Neural progenitor cell (in vitro differentiated cells): Measurements from ENCODE around the gene LARP1. TPM values are rescaled to one million over a fixed set of nuclear protein-coding genes. Genes with fewer than 3 reads are reported as not detected.

Experiments
- DNase-seq: peaks from one replicate; pipeline ENCODE4 v3.0.0-alpha.2; 2016; ENCODE audit warnings: low spot score
- H2AFZ ChIP-seq: fragments of 200-600 bp; sonication (generic); replicated peaks from 2 replicates; pipeline ENCODE4 v1.6.1; 2016; ENCODE audit warnings: antibody characterized with exemption
- H3F3A ChIP-seq: fragments of 200-600 bp; sonication (generic); 2 replicates; pipeline ENCODE4 v1.6.1; 2016; ENCODE audit warnings: antibody characterized with exemption, low read depth
- H3K27ac ChIP-seq: fragments of 200-600 bp; sonication (generic); 2 replicates; pipeline ENCODE4 v1.5.1; 2016; ENCODE audit warnings: mild to moderate bottlenecking
- H3K27me3 ChIP-seq: fragments of 200-600 bp; sonication (generic); 2 replicates; pipeline ENCODE4 v1.6.1; 2016; ENCODE audit warnings: mild to moderate bottlenecking, moderate library complexity
- H3K36me3 ChIP-seq: fragments of 200-600 bp; sonication (generic); 2 replicates; pipeline ENCODE4 v1.5.1; 2016
- H3K4me1 ChIP-seq: fragments of 200-600 bp; sonication (generic); 2 replicates; pipeline ENCODE4 v1.6.1; 2016; ENCODE audit warnings: mixed run types
- H3K4me2 ChIP-seq: fragments of 200-600 bp; sonication (generic); 2 replicates; pipeline ENCODE4 v1.6.1; 2016
- H3K4me3 ChIP-seq: fragments of 200-600 bp; sonication (generic); 2 replicates; pipeline ENCODE4 v1.5.1; 2016
- H3K79me2 ChIP-seq: fragments of 200-600 bp; sonication (generic); 2 replicates; pipeline ENCODE4 v1.6.1; 2016; ENCODE audit warnings: low read depth
- H3K9ac ChIP-seq: fragments of 200-600 bp; sonication (generic); 2 replicates; pipeline ENCODE4 v1.6.1; 2016
- H3K9me3 ChIP-seq: fragments of 200-600 bp; sonication (generic); 2 replicates; pipeline ENCODE4 v1.5.1; 2016; ENCODE audit warnings: low read depth
- H4K20me1 ChIP-seq: fragments of 200-600 bp; sonication (generic); 2 replicates; pipeline ENCODE4 v1.6.1; 2016; ENCODE audit warnings: low read depth
- H3K27ac Mint-ChIP-seq: 3 replicates; pipeline ENCODE4 v1.8.0; 2021; ENCODE audit warnings: mixed read lengths
- H3K27me3 Mint-ChIP-seq: 2 replicates; pipeline ENCODE4 v1.8.0; 2022; ENCODE audit warnings: low read depth, mild to moderate bottlenecking, inconsistent platforms, moderate library complexity, mixed read lengths; ENCODE audit not compliant: insufficient read depth
- H3K36me3 Mint-ChIP-seq: 3 replicates; pipeline ENCODE4 v1.8.0; 2021; ENCODE audit warnings: mixed read lengths
- H3K4me1 Mint-ChIP-seq: 3 replicates; pipeline ENCODE4 v1.8.0; 2021; ENCODE audit warnings: mixed read lengths
- H3K4me3 Mint-ChIP-seq: 3 replicates; pipeline ENCODE4 v1.8.0; 2021; ENCODE audit warnings: mild to moderate bottlenecking, moderate library complexity, mixed read lengths
- H3K9me3 Mint-ChIP-seq: 3 replicates; pipeline ENCODE4 v1.8.0; 2020; ENCODE audit warnings: mixed read lengths
- CTCF ChIP-seq: fragments of 200-600 bp; sonication (generic); IDR thresholded peaks from 2 replicates; pipeline ENCODE4 v1.5.1; 2017; ENCODE audit warnings: antibody characterized with exemption, mild to moderate bottlenecking
- EZH2 ChIP-seq: fragments of 200-600 bp; sonication (generic); IDR thresholded peaks from 2 replicates; pipeline ENCODE4 v1.6.1; 2017; ENCODE audit warnings: antibody characterized with exemption, mild to moderate bottlenecking, moderate library complexity
- EZH2phosphoT487 ChIP-seq: fragments of 200-600 bp; sonication (generic); IDR thresholded peaks from 2 replicates; pipeline ENCODE4 v1.6.1; 2017; ENCODE audit warnings: antibody characterized with exemption
- total RNA-seq: library from RNA; depleted of rRNA; stranded (reverse); fragments of >200 nt; gene quantifications from 2 replicates; pipeline ENCODE4 v1.2.3, GENCODE V29; 2015; ENCODE audit warnings: low replicate concordance

Gene LARP1
- total RNA-seq, 1 donor from 2014 or later, result 53.8 TPM

GRCh38 chr5:154815684-154816247 lies 60.6 kb downstream of the LARP1 start:
- no peak for DNase-seq
- Histone ChIP-seq H3K4me3 (no peak overlapping the region), H3K9me3 (no peaks in the 10 kb centered on the region), H3K9ac (no peak overlapping the region), H3K27me3 (no peaks in the 10 kb centered on the region), H4K20me1 (peaks cover 35% of the 10 kb centered on the region), H3K4me1 (peaks cover 19% of the 10 kb centered on the region), H3K79me2 (no peaks in the 10 kb centered on the region), H3K4me2 (no peak overlapping the region), H3F3A (peaks cover 16% of the 10 kb centered on the region), H2AFZ (no peak overlapping the region), H3K36me3 (no peaks in the 10 kb centered on the region), H3K27ac (no peak overlapping the region)
- no peak overlapping the region for H3K27ac Mint-ChIP-seq
- no peaks in the 10 kb centered on the region for H3K9me3 Mint-ChIP-seq
- TF ChIP-seq CTCF (no peak), EZH2phosphoT487 (no peak), EZH2 (no peak)
- no peaks in the 10 kb centered on the region for H3K27me3 Mint-ChIP-seq
- H3K4me3 Mint-ChIP-seq, result no peak overlapping the region
- peaks cover 50% of the 10 kb centered on the region for H3K36me3 Mint-ChIP-seq
- H3K4me1 Mint-ChIP-seq, result peaks cover 11% of the 10 kb centered on the region

GRCh38 chr5:154816891-154817492 lies 61.8 kb downstream of the LARP1 start:
- no peaks in the 10 kb centered on the region for H3K9me3 Mint-ChIP-seq
- H3K4me1 ChIP-seq, result peaks cover 19% of the 10 kb centered on the region
- no peaks in the 10 kb centered on the region for H3K9me3 ChIP-seq
- no peak overlapping the region for H3K4me3 Mint-ChIP-seq
- no peak overlapping the region for H3K4me3 ChIP-seq
- H3K4me2 ChIP-seq, result no peak overlapping the region
- H3F3A ChIP-seq, result peaks cover 7% of the 10 kb centered on the region
- H3K27me3 ChIP-seq, result no peaks in the 10 kb centered on the region
- H3K4me1 Mint-ChIP-seq, result peaks cover 11% of the 10 kb centered on the region
- H3K36me3 Mint-ChIP-seq, result peaks cover 53% of the 10 kb centered on the region
- no peaks in the 10 kb centered on the region for H3K79me2 ChIP-seq
- no peak overlapping the region for H3K9ac ChIP-seq
- peaks cover 31% of the 10 kb centered on the region for H4K20me1 ChIP-seq
- no peak overlapping the region for H3K27ac ChIP-seq
- DNase-seq, result peak; percentile 8
- H3K27me3 Mint-ChIP-seq, result peaks cover 5% of the 10 kb centered on the region
- H3K27ac Mint-ChIP-seq, result no peak overlapping the region
- no peaks in the 10 kb centered on the region for H3K36me3 ChIP-seq
- no peak overlapping the region for H2AFZ ChIP-seq
- TF ChIP-seq CTCF, result no peak
- TF ChIP-seq EZH2, result no peak
- TF ChIP-seq EZH2phosphoT487, result no peak

GRCh38 chr5:154817815-154818214 lies 62.6 kb downstream of the LARP1 start:
- no peak overlapping the region for H3K9ac ChIP-seq
- H3K27ac Mint-ChIP-seq, result no peak overlapping the region
- H3F3A ChIP-seq, result peaks cover 7% of the 10 kb centered on the region
- no peak for DNase-seq
- no peaks in the 10 kb centered on the region for H3K9me3 Mint-ChIP-seq
- peaks cover 19% of the 10 kb centered on the region for H3K4me1 ChIP-seq
- no peak overlapping the region for H3K4me3 ChIP-seq
- H3K4me3 Mint-ChIP-seq, result no peak overlapping the region
- peaks cover 11% of the 10 kb centered on the region for H3K4me1 Mint-ChIP-seq
- TF ChIP-seq CTCF (no peak), EZH2phosphoT487 (no peak), EZH2 (no peak)
- no peaks in the 10 kb centered on the region for H3K27me3 ChIP-seq
- H3K9me3 ChIP-seq, result no peaks in the 10 kb centered on the region
- peaks cover 53% of the 10 kb centered on the region for H3K36me3 Mint-ChIP-seq
- peaks cover 5% of the 10 kb centered on the region for H3K27me3 Mint-ChIP-seq
- H3K36me3 ChIP-seq, result no peaks in the 10 kb centered on the region
- no peak overlapping the region for H3K27ac ChIP-seq
- H3K79me2 ChIP-seq, result no peaks in the 10 kb centered on the region
- H3K4me2 ChIP-seq, result no peak overlapping the region
- H2AFZ ChIP-seq, result no peak overlapping the region
- peaks cover 31% of the 10 kb centered on the region for H4K20me1 ChIP-seq
